Stomach (tissue), 9 donors: ENCODE data around the gene MYO5C. TPM values are rescaled to one million over a fixed set of nuclear protein-coding genes. Genes with fewer than 3 reads are reported as not detected.

Experiments
- DNase-seq, 2 donors: peaks; one replicate each; pipeline versions ENCODE4 v3.0.0 to v3.0.0-alpha.2; 2013 to 2019
- H3K27ac ChIP-seq, 5 donors: fragments of 200-600 bp in 4 of 5; sonication (generic) in 4 of 5; one replicate each; pipeline ENCODE4 v1.5.1; 2013 to 2019; ENCODE audit warnings: mild to moderate bottlenecking in 1 of 5, moderate library complexity in 1 of 5
- H3K27me3 ChIP-seq, 3 donors: fragments of 200-600 bp; sonication (generic); one replicate each; pipeline ENCODE4 v1.5.1; 2017 to 2019; ENCODE audit warnings: mixed run types in 1 of 3
- H3K36me3 ChIP-seq, 4 donors: fragments of 200-600 bp; sonication (generic); 1 replicate in 3 of 4; 2 replicates in 1 of 4; pipeline ENCODE4 v1.5.1; 2016 to 2019
- H3K4me1 ChIP-seq, 4 donors: fragments of 200-600 bp; sonication (generic); one replicate each; pipeline ENCODE4 v1.5.1; 2016 to 2019
- H3K4me3 ChIP-seq, 4 donors: fragments of 200-600 bp; sonication (generic) in 3 of 4; one replicate each; pipeline ENCODE4 v1.5.1; 2016 to 2019; ENCODE audit warnings: mild to moderate bottlenecking in 1 of 4
- H3K9me3 ChIP-seq, 4 donors: fragments of 200-600 bp; sonication (generic); one replicate each; pipeline ENCODE4 v1.5.1; 2016 to 2019
- EP300 ChIP-seq: sonication (generic); formaldehyde crosslinking; IDR thresholded peaks from one replicate; pipeline ENCODE4 v1.6.1; 2017; ENCODE audit warnings: antibody characterized with exemption
- POLR2A ChIP-seq, 4 donors: fragments of 450-650 bp; IDR thresholded peaks; one replicate each; pipeline ENCODE4 v1.6.1; 2016; ENCODE audit warnings: antibody characterized with exemption in 4 of 4, control low read depth in 2 of 4, mild to moderate bottlenecking in 1 of 4, moderate library complexity in 1 of 4
- POLR2AphosphoS5 ChIP-seq, 3 donors: sonication (generic); formaldehyde crosslinking; IDR thresholded peaks; one replicate each; pipeline ENCODE4 v1.6.1; 2016; ENCODE audit warnings: antibody characterized with exemption in 3 of 3
- WGBS, 5 donors: extraction: QIAGEN DNeasy Blood & Tissue Kit in 3 of 5; methylation state at CpG; one replicate each; pipeline versions ENCODE4 v1.1.5 to v1.1.7; 2013 to 2018; 5-methylcytosine and 5-hydroxymethylcytosine counted together
- intact Hi-C: fragments of 100-400 bp; cut with DNase I; formaldehyde crosslinking; loops from one replicate; pipeline ENCODE4 v1.15.1; 2023; ENCODE audit warnings: low total_unique reads
- polyA plus RNA-seq, 3 donors: library from polyadenylated mRNA; stranded (reverse); fragments of 200-250 nt; gene quantifications; one replicate each; pipeline ENCODE4 v1.2.3, GENCODE V29; 2013
- total RNA-seq, 5 donors: library from RNA; depleted of rRNA; stranded (reverse); fragments of >200 nt; gene quantifications; one replicate each; pipeline versions ENCODE4 v1.1.0 to v1.2.3, GENCODE V29; 2014 to 2016
- TF ChIP-seq, protein P1 (sequence below), 7 experiments: fragments of 450-650 bp in 4 of 7; fragments of 200-600 bp in 3 of 7; sonication (generic) in 3 of 7; IDR thresholded peaks; one replicate each; pipeline ENCODE4 v1.5.1; 2016 to 2019; ENCODE audit warnings: antibody characterized with exemption in 7 of 7, control low read depth in 2 of 7, mild to moderate bottlenecking in 1 of 7
- donor health status: healthy with polysubstance abuse.
- donor health status: Bipolar disorder and iron deficiency.
- donor health status: healthy.

The MYO5C gene
- total and polyA plus RNA-seq, 8 donors, result 4.3 to 148 (median 25.6) TPM

GRCh38 chr15:52163321-52164190, 132.0 kb downstream of the MYO5C start:
- no peaks in the 10 kb centered on the region for H3K9me3 ChIP-seq
- H3K4me3 ChIP-seq, result no peak overlapping the region
- no peaks in the 10 kb centered on the region for H3K4me1 ChIP-seq
- peaks cover 0 to 43% (median 30%) of the 10 kb centered on the region in 4 donors for H3K36me3 ChIP-seq
- H3K27ac ChIP-seq, result no peak overlapping the region
- WGBS, 5 donors, result 87 to 94% (median 94%) methylated on average over 16 to 19 of the region's 19 CpGs
- intact Hi-C loops, result no loop called here
- H3K27me3 ChIP-seq, result no peaks in the 10 kb centered on the region
- no peak for DNase-seq
- TF ChIP-seq EP300, result no peak
- TF ChIP-seq, protein P1, sequence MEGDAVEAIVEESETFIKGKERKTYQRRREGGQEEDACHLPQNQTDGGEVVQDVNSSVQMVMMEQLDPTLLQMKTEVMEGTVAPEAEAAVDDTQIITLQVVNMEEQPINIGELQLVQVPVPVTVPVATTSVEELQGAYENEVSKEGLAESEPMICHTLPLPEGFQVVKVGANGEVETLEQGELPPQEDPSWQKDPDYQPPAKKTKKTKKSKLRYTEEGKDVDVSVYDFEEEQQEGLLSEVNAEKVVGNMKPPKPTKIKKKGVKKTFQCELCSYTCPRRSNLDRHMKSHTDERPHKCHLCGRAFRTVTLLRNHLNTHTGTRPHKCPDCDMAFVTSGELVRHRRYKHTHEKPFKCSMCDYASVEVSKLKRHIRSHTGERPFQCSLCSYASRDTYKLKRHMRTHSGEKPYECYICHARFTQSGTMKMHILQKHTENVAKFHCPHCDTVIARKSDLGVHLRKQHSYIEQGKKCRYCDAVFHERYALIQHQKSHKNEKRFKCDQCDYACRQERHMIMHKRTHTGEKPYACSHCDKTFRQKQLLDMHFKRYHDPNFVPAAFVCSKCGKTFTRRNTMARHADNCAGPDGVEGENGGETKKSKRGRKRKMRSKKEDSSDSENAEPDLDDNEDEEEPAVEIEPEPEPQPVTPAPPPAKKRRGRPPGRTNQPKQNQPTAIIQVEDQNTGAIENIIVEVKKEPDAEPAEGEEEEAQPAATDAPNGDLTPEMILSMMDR (IDR thresholded peaks at IDR 0.05), result no peak
- no peak for TF ChIP-seq POLR2A (IDR thresholded peaks at IDR 0.05)
- TF ChIP-seq POLR2AphosphoS5 (IDR thresholded peaks at IDR 0.05), result no peak

- H3K4me3 ChIP-seq, result no peak overlapping the region
- intact Hi-C loops, result no loop called here
- H3K4me1 ChIP-seq, result no peaks in the 10 kb centered on the region
- DNase-seq, result no peak
- WGBS, 5 donors, result 88 to 93% (median 90%) methylated on average over 22 of the region's 22 CpGs
- TF ChIP-seq, protein P1 (IDR thresholded peaks at IDR 0.05), result no peak
- TF ChIP-seq POLR2A (IDR thresholded peaks at IDR 0.05), result no peak
- no peak for TF ChIP-seq EP300
- TF ChIP-seq POLR2AphosphoS5 (IDR thresholded peaks at IDR 0.05), result no peak
- H3K9me3 ChIP-seq, result no peaks in the 10 kb centered on the region
- no peak overlapping the region for H3K27ac ChIP-seq
- no peaks in the 10 kb centered on the region for H3K27me3 ChIP-seq
- H3K36me3 ChIP-seq, result peaks cover 0 to 43% (median 30%) of the 10 kb centered on the region in 4 donors
These were observed 132.7 kb downstream of the MYO5C start for GRCh38 chr15:52162876-52163275.

GRCh38 chr15:52162260-52162659, 133.3 kb downstream of the MYO5C start:
- TF ChIP-seq EP300, result no peak
- TF ChIP-seq, protein P1 (IDR thresholded peaks at IDR 0.05), result no peak
- TF ChIP-seq POLR2A (IDR thresholded peaks at IDR 0.05), result no peak
- no peak for TF ChIP-seq POLR2AphosphoS5 (IDR thresholded peaks at IDR 0.05)
- intact Hi-C loops, result no loop called here
- Histone ChIP-seq H3K27me3 (no peaks in the 10 kb centered on the region), H3K9me3 (no peaks in the 10 kb centered on the region), H3K4me1 (no peaks in the 10 kb centered on the region), H3K36me3 (peaks cover 0 to 43% (median 30%) of the 10 kb centered on the region in 4 donors), H3K27ac (no peak overlapping the region), H3K4me3 (no peak overlapping the region)
- 63 to 82% (median 79%) methylated on average over 4 of the region's 4 CpGs for WGBS, 5 donors
- no peak for DNase-seq

DNA sequence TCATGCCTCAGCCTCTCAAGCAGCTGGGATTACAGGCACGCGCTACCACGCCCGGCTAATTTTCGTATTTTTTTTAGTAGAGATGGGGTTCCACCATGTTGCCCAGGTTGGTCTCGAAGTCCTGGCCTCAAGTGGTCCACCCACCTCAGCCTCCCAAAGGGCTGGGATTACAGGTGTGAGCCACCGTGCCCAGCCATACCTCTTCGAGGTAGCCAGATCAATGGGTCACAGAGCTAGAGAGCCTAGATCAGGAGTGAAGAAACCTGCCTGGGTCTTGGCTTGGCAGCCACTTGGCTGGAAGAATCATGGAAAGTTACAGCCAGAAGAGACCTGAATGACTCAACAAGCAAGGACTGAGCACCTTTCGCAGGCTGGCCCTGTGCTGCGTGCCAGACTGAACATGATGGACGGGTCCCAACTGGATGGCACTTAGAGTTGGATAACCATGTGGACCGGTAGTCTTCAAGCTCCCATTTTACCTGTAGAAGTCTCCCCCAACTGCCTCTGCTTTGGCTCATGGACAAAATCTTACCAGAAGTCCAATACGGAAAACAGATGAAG, 134.1 kb downstream of the MYO5C start:
- no peak overlapping the region for H3K27ac ChIP-seq
- no peak overlapping the region for H3K4me3 ChIP-seq
- H3K4me1 ChIP-seq, result no peaks in the 10 kb centered on the region
- H3K9me3 ChIP-seq, result no peaks in the 10 kb centered on the region
- WGBS, 5 donors, result 95 to 99% (median 97%) methylated on average over 13 of the region's 13 CpGs
- H3K27me3 ChIP-seq, result no peaks in the 10 kb centered on the region
- intact Hi-C loops, result no loop called here
- DNase-seq, result no peak
- peaks cover 0 to 43% (median 30%) of the 10 kb centered on the region in 4 donors for H3K36me3 ChIP-seq
- TF ChIP-seq, protein P1 (IDR thresholded peaks at IDR 0.05), result no peak
- TF ChIP-seq POLR2A (IDR thresholded peaks at IDR 0.05), result no peak
- no peak for TF ChIP-seq EP300
- no peak for TF ChIP-seq POLR2AphosphoS5 (IDR thresholded peaks at IDR 0.05)
